ENCODE data around the gene RAB3GAP2. TPM values are rescaled to one million over a fixed set of nuclear protein-coding genes. Genes with fewer than 3 reads are reported as not detected.

The RAB3GAP2 gene
- total RNA-seq, 3 donors from 2014 or later (not counting 1 experiment from before 2014, with no cell fraction given) = 47.3 to 52.7 (median 51.5) TPM

GRCh38 chr1:220156620-220157146, 115.6 kb downstream of the RAB3GAP2 start:
- intact Hi-C loops (cut with micrococcal nuclease) = no loop called here
- 91% methylated on average over 3 of the region's 4 CpGs for WGBS (ENCODE audit: insufficient coverage)
- Histone ChIP-seq H3K27me3 (ENCODE audit: control insufficient read depth, insufficient read depth, low read length) (no peaks in the 10 kb centered on the region), H3K36me3 (ENCODE audit: control insufficient read depth, insufficient read depth, low read length) (peaks cover 67% of the 10 kb centered on the region), H3K27ac (ENCODE audit: low read length) (no peak overlapping the region), H3K4me3 (ENCODE audit: low read length) (no peak overlapping the region), H3K4me1 (ENCODE audit: control insufficient read depth, insufficient read depth, low read length) (no peaks in the 10 kb centered on the region), H3K9me3 (ENCODE audit: control insufficient read depth, insufficient read depth, low read length) (no peaks in the 10 kb centered on the region)
- ATAC-seq (no peak), DNase-seq (no peak)
- H3K36me3 Mint-ChIP-seq = peaks cover 17% of the 10 kb centered on the region
- no peaks in the 10 kb centered on the region for H3K27me3 Mint-ChIP-seq (ENCODE audit: low read depth in 2 of 2)
- H3K4me1 Mint-ChIP-seq = peaks cover 9 to 16% of the 10 kb centered on the region in 2 donors
- H3K27ac Mint-ChIP-seq = peak overlapping the region; percentile 0 to 19
- no peaks in the 10 kb centered on the region for H3K9me3 Mint-ChIP-seq
- H3K4me3 Mint-ChIP-seq = no peak overlapping the region
- TF ChIP-seq, protein P1, sequence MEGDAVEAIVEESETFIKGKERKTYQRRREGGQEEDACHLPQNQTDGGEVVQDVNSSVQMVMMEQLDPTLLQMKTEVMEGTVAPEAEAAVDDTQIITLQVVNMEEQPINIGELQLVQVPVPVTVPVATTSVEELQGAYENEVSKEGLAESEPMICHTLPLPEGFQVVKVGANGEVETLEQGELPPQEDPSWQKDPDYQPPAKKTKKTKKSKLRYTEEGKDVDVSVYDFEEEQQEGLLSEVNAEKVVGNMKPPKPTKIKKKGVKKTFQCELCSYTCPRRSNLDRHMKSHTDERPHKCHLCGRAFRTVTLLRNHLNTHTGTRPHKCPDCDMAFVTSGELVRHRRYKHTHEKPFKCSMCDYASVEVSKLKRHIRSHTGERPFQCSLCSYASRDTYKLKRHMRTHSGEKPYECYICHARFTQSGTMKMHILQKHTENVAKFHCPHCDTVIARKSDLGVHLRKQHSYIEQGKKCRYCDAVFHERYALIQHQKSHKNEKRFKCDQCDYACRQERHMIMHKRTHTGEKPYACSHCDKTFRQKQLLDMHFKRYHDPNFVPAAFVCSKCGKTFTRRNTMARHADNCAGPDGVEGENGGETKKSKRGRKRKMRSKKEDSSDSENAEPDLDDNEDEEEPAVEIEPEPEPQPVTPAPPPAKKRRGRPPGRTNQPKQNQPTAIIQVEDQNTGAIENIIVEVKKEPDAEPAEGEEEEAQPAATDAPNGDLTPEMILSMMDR (IDR thresholded peaks at IDR 0.05) = no peak

GRCh38 chr1:220153147-220153546, 119.1 kb downstream of the RAB3GAP2 start:
- intact Hi-C loops (cut with micrococcal nuclease) = no loop called here

GRCh38 chr1:220151454-220151853, 120.8 kb downstream of the RAB3GAP2 start:
- Histone ChIP-seq H3K27ac (ENCODE audit: low read length) (no peak overlapping the region), H3K27me3 (ENCODE audit: control insufficient read depth, insufficient read depth, low read length) (no peaks in the 10 kb centered on the region), H3K9me3 (ENCODE audit: control insufficient read depth, insufficient read depth, low read length) (no peaks in the 10 kb centered on the region), H3K4me1 (ENCODE audit: control insufficient read depth, insufficient read depth, low read length) (no peaks in the 10 kb centered on the region), H3K36me3 (ENCODE audit: control insufficient read depth, insufficient read depth, low read length) (peaks cover 63% of the 10 kb centered on the region), H3K4me3 (ENCODE audit: low read length) (no peak overlapping the region)
- H3K27ac Mint-ChIP-seq = no peak overlapping the region
- no peaks in the 10 kb centered on the region for H3K27me3 Mint-ChIP-seq (ENCODE audit: low read depth in 2 of 2)
- DNase-seq (no peak), ATAC-seq (no peak)
- WGBS (ENCODE audit: insufficient coverage) = 92% methylated on average over 3 of the region's 3 CpGs
- TF ChIP-seq, protein P1 (IDR thresholded peaks at IDR 0.05) = no peak
- peaks cover 10% of the 10 kb centered on the region for H3K36me3 Mint-ChIP-seq
- intact Hi-C loops (cut with micrococcal nuclease) = no loop called here
- H3K4me1 Mint-ChIP-seq = peaks cover 3% of the 10 kb centered on the region in 2 donors
- no peaks in the 10 kb centered on the region for H3K9me3 Mint-ChIP-seq
- H3K4me3 Mint-ChIP-seq = no peak overlapping the region

More at GRCh38 chr1:220153147-220153546, 119.1 kb downstream of the RAB3GAP2 start:
- no peaks in the 10 kb centered on the region for H3K27me3 ChIP-seq (ENCODE audit: control insufficient read depth, insufficient read depth, low read length)
- DNase-seq (no peak), ATAC-seq (no peak)
- Mint-ChIP-seq H3K4me3 (no peak overlapping the region), H3K27me3 (ENCODE audit: low read depth in 2 of 2) (no peaks in the 10 kb centered on the region), H3K9me3 (no peaks in the 10 kb centered on the region), H3K4me1 (peaks cover 9 to 16% of the 10 kb centered on the region in 2 donors), H3K27ac (no peak overlapping the region), H3K36me3 (peaks cover 12% of the 10 kb centered on the region)
- H3K36me3 ChIP-seq (ENCODE audit: control insufficient read depth, insufficient read depth, low read length) = peaks cover 66% of the 10 kb centered on the region
- no peak overlapping the region for H3K27ac ChIP-seq (ENCODE audit: low read length)
- no peaks in the 10 kb centered on the region for H3K4me1 ChIP-seq (ENCODE audit: control insufficient read depth, insufficient read depth, low read length)
- no peak overlapping the region for H3K4me3 ChIP-seq (ENCODE audit: low read length)
- TF ChIP-seq, protein P1 (IDR thresholded peaks at IDR 0.05) = no peak
- no peaks in the 10 kb centered on the region for H3K9me3 ChIP-seq (ENCODE audit: control insufficient read depth, insufficient read depth, low read length)

- H3K36me3 ChIP-seq (ENCODE audit: control insufficient read depth, insufficient read depth, low read length) = peaks cover 59% of the 10 kb centered on the region
- H3K27ac Mint-ChIP-seq = peak overlapping the region in 1 of 2 donors; percentile 63
Observed at GRCh38 chr1:220149742-220150141, 122.5 kb downstream of the RAB3GAP2 start.

More at GRCh38 chr1:220149742-220150141, 122.5 kb downstream of the RAB3GAP2 start:
- Histone ChIP-seq H3K27me3 (ENCODE audit: control insufficient read depth, insufficient read depth, low read length) (no peaks in the 10 kb centered on the region), H3K4me3 (ENCODE audit: low read length) (no peak overlapping the region), H3K4me1 (ENCODE audit: control insufficient read depth, insufficient read depth, low read length) (no peaks in the 10 kb centered on the region), H3K27ac (ENCODE audit: low read length) (no peak overlapping the region), H3K9me3 (ENCODE audit: control insufficient read depth, insufficient read depth, low read length) (no peaks in the 10 kb centered on the region)
- Mint-ChIP-seq H3K9me3 (no peaks in the 10 kb centered on the region), H3K36me3 (peaks cover 12% of the 10 kb centered on the region), H3K27me3 (ENCODE audit: low read depth in 2 of 2) (no peaks in the 10 kb centered on the region), H3K4me3 (no peak overlapping the region), H3K4me1 (no peaks in the 10 kb centered on the region)
- DNase-seq (no peak), ATAC-seq (no peak)
- intact Hi-C loops (cut with micrococcal nuclease) = no loop called here
- TF ChIP-seq, protein P1 (IDR thresholded peaks at IDR 0.05) = no peak
- no CpG with 5 or more reads among the region's 1 CpG for WGBS (ENCODE audit: insufficient coverage)
